WERI-Rb-1 (cell line): Measurements from ENCODE around the gene LRP5.

Source experiments
- DNase-seq: peaks from one replicate; pipeline ENCODE4 v3.0.0-alpha.2; 2020
- H3K27ac ChIP-seq: fragments of 250-450 bp; sonication (Bioruptor Pico); 2 replicates; pipeline ENCODE4 v1.5.1; 2020; ENCODE audit warnings: mild to moderate bottlenecking, moderate library complexity
- H3K27me3 ChIP-seq: fragments of 250-450 bp; sonication (Bioruptor Pico); 2 replicates; pipeline ENCODE4 v1.5.1; 2021; ENCODE audit warnings: mild to moderate bottlenecking, low read depth, moderate library complexity; ENCODE audit not compliant: insufficient read depth, severe bottlenecking
- H3K36me3 ChIP-seq: fragments of 250-450 bp; sonication (Bioruptor Pico); 2 replicates; pipeline ENCODE4 v1.5.1; 2020; ENCODE audit warnings: mild to moderate bottlenecking, moderate library complexity
- H3K4me3 ChIP-seq: 2 replicates; pipeline ENCODE4 v1.5.1; 2011; ENCODE audit warnings: low read depth, mild to moderate bottlenecking, control low read depth, low read length
- H3K9me3 ChIP-seq: fragments of 250-450 bp; sonication (Bioruptor Pico); 2 replicates; pipeline ENCODE4 v1.5.1; 2021; ENCODE audit warnings: mild to moderate bottlenecking, moderate library complexity; ENCODE audit not compliant: severe bottlenecking
- TF ChIP-seq, protein P1 (sequence below): IDR thresholded peaks from 2 replicates; pipeline ENCODE4 v1.5.1; 2011; ENCODE audit warnings: low read depth, mild to moderate bottlenecking, control low read depth, inconsistent platforms, low read length

The LRP5 gene

GRCh38 chr11:68332186-68332585 lies 19.8 kb downstream of the LRP5 start:
- H3K36me3 ChIP-seq: no peaks in the 10 kb centered on the region

GRCh38 chr11:68333173-68333572 lies 20.8 kb downstream of the LRP5 start:
- no peaks in the 10 kb centered on the region for H3K36me3 ChIP-seq
- H3K4me3 ChIP-seq: no peak overlapping the region
- TF ChIP-seq, protein P1, sequence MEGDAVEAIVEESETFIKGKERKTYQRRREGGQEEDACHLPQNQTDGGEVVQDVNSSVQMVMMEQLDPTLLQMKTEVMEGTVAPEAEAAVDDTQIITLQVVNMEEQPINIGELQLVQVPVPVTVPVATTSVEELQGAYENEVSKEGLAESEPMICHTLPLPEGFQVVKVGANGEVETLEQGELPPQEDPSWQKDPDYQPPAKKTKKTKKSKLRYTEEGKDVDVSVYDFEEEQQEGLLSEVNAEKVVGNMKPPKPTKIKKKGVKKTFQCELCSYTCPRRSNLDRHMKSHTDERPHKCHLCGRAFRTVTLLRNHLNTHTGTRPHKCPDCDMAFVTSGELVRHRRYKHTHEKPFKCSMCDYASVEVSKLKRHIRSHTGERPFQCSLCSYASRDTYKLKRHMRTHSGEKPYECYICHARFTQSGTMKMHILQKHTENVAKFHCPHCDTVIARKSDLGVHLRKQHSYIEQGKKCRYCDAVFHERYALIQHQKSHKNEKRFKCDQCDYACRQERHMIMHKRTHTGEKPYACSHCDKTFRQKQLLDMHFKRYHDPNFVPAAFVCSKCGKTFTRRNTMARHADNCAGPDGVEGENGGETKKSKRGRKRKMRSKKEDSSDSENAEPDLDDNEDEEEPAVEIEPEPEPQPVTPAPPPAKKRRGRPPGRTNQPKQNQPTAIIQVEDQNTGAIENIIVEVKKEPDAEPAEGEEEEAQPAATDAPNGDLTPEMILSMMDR: no peak
- DNase-seq: no peak
- no peaks in the 10 kb centered on the region for H3K27me3 ChIP-seq
- H3K27ac ChIP-seq: no peak overlapping the region
- H3K9me3 ChIP-seq: no peaks in the 10 kb centered on the region

More at GRCh38 chr11:68332186-68332585, 19.8 kb downstream of the LRP5 start:
- TF ChIP-seq, protein P1: no peak
- Histone ChIP-seq H3K9me3 (no peaks in the 10 kb centered on the region), H3K4me3 (no peak overlapping the region), H3K27me3 (no peaks in the 10 kb centered on the region), H3K27ac (no peak overlapping the region)
- DNase-seq: no peak

GRCh38 chr11:68334923-68335322 lies 22.5 kb downstream of the LRP5 start:
- TF ChIP-seq, protein P1: no peak
- H3K4me3 ChIP-seq: no peak overlapping the region
- H3K27me3 ChIP-seq: no peaks in the 10 kb centered on the region
- H3K27ac ChIP-seq: no peak overlapping the region
- H3K9me3 ChIP-seq: no peaks in the 10 kb centered on the region
- no peak for DNase-seq
- no peaks in the 10 kb centered on the region for H3K36me3 ChIP-seq

GRCh38 chr11:68335683-68336082 lies 23.3 kb downstream of the LRP5 start:
- TF ChIP-seq, protein P1: no peak
- Histone ChIP-seq H3K27ac (no peak overlapping the region), H3K9me3 (no peaks in the 10 kb centered on the region), H3K27me3 (no peaks in the 10 kb centered on the region), H3K4me3 (no peak overlapping the region), H3K36me3 (no peaks in the 10 kb centered on the region)
- no peak for DNase-seq

- H3K9me3 ChIP-seq: no peaks in the 10 kb centered on the region
- H3K36me3 ChIP-seq: no peaks in the 10 kb centered on the region
- H3K4me3 ChIP-seq: no peak overlapping the region
- H3K27me3 ChIP-seq: no peaks in the 10 kb centered on the region
- DNase-seq: no peak
- TF ChIP-seq, protein P1: no peak
- H3K27ac ChIP-seq: no peak overlapping the region
Measured at GRCh38 chr11:68336716-68337115, 24.3 kb downstream of the LRP5 start.

- H3K36me3 ChIP-seq: no peaks in the 10 kb centered on the region
- H3K27me3 ChIP-seq: no peaks in the 10 kb centered on the region
- TF ChIP-seq, protein P1: no peak
- no peak overlapping the region for H3K4me3 ChIP-seq
- H3K27ac ChIP-seq: no peak overlapping the region
- no peaks in the 10 kb centered on the region for H3K9me3 ChIP-seq
- DNase-seq: no peak
Measured at GRCh38 chr11:68337399-68337835, 25.0 kb downstream of the LRP5 start.
